NCI-H2227 treated with DMSO at 0.1 percent for 48 hours (cell line): ENCODE measurements around the gene FTSJ1.
"Not testable (repeated sequence)": the region's sequence is repeated elsewhere in the genome, so short reads cannot be mapped to it uniquely, and the experiment has no call there.

Source experiments
- DNase-seq: peaks from one replicate; lab custom pipeline; 2025; lab: John Stamatoyannopoulos, UW

The FTSJ1 gene

GRCh38 chrX:48525853-48526252, 49.9 kb downstream of the FTSJ1 start:
- not testable (repeated sequence) for DNase-seq

- DNase-seq: no peak
Measured at GRCh38 chrX:48530736-48531135, 54.7 kb downstream of the FTSJ1 start.

- no peak for DNase-seq
Measured at GRCh38 chrX:48531358-48531959, 55.5 kb downstream of the FTSJ1 start.

- DNase-seq: no peak
Measured at GRCh38 chrX:48532161-48532560, 56.2 kb downstream of the FTSJ1 start.

GRCh38 chrX:48533165-48533564, 57.2 kb downstream of the FTSJ1 start:
- no peak for DNase-seq
